Activated T-cell treated with anti-CD3 and anti-CD28 coated beads for 1 hour (primary cell): Measurements from ENCODE around the gene BANP.
"Not testable (repeated sequence)": the region's sequence is repeated elsewhere in the genome, so short reads cannot be mapped to it uniquely, and the experiment has no call there.

Experiments used
- DNase-seq: peaks from one replicate; pipeline ENCODE4 v3.0.0-alpha.2; 2020; ENCODE audit warnings: low read depth

Gene BANP

DNA sequence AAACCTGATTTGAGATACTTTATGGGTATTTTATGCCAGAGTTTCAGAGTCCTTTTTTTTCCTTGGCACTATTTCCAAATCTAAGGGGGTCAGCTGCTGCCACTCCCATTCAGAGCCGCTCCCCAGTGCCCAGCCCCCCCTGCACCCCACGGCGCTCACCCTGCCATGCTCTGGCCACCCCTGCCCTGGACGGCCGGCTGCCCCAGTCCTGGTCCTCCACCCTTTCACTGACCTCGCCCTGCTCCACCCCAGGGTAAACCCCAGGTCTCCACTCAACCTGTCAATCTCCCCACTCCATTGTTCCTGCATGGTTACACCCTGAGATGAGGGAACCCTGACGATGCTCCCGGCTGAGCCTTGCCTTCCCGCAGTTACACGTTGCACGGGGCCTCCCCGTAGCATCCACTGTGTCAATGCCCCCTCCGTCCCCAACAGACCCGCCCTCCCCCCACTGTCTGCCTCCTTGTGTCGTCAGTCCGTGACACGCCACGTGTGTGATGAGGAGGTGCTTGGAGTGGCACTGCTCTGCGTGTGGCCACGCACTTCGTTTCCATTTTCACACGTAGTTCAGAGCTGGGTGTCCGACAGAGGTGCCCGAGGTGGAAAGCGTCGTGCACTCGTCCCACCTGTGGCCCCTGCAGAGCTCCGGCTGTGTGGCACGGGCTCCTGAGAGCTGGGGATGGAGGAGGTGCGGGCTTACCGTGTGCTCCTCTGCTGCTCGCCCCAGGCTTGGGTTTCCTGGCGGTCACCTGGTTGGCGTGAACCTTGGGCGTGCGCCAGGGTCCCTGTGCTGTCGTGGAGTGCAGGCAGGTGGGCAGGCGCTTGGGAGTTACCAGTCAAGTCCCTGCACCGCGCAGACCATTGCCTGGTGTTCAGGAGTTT, 116.5 kb downstream of the BANP start:
- DNase-seq = no peak

DNA sequence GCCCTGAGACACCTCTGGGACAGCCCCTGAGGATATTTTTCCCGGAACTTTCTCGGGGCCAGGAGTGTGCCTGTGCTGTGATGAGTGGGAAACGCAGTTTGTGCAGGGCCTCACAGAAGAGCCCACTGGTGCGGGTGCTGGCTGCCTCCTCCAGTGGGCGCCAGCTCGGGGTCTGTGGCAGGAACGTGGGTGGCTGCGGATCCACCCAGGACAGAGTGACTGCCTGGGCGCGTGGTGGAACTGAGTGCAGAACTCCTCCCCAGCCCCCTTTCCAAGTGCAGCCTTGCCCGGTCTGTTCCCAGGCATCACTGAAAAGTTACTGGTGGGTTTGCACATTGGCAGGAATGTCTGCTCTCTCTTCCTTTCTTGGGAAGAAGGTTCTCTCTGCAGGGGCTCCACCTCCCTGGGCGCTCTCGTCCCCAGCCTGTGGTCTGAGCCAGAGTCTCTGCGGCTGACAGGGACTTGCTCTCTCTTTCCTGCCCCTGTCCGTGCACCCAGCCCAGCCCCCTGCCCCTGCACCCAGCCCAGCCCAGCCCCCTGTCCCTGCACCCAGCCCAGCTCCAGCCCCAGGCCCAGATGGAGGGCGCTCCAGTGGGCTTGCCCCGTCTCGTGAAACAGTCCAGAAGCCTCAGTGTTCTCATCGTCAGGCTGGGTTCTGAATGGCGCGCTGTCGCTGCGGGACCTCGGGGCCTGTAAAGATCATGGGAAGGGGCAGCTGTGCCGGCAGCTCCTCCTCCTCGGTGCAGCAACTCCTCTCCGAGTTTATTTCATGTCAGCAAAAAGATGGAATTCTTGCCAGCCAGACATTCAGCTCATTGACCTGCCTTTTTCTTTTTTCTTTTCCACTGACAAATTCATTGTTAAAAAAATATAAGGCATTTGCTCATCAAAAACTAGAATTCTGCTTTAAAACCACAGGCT, 117.5 kb downstream of the BANP start:
- no peak for DNase-seq

DNA sequence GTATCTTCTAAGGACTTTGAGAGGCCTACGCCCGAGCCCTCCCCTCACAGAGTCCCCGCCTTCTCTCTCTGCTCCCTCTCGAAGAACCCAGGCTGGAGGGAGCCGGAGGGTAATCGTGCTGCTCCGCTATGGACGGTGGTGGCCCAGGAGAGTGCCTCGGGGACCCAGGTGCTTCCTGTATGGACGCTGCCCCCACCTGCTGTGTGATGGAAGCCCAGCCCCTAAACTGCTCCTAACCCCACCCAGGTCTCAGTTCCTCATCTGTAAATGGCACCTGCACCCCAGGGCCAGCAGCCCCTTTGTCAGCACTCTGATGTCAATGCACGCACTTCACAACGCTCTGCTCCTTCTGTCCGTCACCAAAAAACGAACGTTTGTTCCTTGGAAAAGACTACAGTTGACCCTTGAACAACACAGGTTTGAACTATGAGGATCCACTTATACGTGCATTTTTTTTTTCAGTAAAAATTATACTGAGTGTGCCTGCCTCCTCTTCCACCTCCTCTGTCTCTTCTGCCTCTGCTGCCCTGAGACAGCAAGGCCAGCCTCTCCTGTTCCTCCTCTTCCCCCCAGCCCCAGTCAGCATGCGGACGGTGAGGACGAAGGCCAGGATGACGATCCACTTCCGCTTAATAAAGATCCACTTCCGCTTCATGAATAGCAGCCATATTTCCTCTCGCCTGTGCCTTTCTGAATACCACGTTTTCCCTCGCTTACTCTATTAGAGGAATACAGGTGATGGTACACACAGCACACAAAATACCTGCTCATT, 118.3 kb downstream of the BANP start:
- DNase-seq = no peak

DNA sequence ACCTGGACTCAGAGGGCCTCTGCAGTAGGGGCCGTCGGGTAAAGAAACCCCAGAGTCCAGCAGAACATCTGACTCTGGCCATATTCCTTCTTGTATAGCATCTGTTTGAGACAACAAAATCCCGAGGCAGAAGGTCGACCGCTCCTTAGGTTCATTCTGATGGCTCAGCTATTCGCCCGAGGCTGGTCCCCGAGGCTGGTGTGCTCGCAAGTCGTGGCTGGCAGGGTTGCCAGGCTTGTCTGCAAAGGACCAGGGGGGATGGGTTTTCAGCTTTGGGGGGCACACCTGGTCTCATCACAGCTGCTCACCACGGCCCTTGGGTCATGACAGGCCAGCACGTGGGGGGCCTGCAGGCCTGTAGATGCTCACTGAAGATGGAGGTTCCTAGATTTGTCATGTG, 119.1 kb downstream of the BANP start:
- DNase-seq = no peak

DNA sequence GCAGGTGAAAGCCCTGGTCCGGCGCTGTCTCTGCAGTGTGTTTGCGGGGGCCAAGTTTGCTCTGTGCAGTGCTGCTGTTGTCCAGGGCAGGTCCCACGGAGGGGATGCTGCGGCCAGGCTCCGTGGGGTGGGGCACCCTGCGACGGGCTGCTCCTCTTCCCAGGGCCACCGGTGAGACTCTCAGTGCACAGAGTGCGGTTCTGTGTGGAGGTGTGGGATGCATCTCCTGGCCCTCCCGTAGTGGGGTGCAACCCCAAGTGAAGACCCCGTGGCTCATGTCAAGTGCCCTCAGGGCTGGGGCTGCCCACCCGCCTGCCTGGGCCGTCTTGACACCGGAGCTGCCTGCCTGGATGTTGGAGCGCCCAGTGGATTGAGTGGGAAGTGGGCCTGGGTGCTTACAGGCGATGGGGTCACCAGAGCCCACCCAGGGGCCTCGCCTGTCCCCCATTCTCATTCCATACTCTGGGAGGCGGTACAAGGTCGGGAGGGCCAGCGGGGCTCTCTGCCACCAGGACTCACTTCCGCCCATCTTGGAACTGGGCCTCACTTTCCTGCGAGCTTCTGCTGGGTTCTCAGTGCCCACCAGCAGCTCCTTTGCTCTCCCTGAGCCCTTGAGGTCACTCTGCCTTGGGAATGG, 119.9 kb downstream of the BANP start:
- DNase-seq = no peak

DNA sequence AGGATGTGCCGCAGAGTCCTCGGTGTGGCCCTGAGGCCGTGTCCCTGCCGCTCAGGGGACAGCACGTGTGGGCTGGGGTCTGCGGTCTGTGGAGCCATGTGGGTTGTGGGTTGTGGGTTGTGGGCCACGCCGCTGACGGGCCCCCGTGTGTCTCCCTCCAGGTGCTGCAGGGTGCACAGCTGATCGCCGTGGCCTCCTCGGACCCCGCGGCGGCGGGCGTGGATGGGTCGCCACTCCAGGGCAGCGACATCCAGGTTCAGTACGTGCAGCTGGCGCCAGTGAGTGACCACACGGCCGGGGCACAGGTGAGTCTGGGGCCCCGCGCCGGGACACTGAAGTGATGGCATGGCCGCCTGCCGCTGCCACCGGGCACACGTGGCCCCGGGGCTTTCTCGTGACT, 120.7 kb downstream of the BANP start:
- no peak for DNase-seq

DNA sequence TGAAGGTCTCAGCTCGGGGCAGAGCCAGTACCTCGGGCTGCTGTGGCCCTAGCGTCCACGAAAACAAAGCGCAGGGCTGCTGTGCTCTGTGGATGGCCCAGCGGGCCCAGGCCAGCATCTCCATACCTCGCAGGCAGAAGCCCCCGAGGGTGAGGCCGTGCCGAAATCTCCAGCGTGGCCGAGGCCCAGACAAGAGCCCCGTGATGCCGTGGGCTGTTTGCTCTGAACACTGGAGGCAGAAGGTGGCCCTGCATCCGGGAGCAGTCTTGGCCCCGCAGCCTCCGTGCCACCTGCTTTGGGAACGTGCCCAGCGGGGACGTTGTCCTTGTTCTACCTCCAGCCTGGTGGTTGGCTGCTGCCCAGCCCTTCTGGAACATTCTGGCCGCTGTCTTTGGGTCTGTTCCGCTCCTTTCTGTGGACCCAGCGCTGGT, 121.4 kb downstream of the BANP start:
- no peak for DNase-seq

DNA sequence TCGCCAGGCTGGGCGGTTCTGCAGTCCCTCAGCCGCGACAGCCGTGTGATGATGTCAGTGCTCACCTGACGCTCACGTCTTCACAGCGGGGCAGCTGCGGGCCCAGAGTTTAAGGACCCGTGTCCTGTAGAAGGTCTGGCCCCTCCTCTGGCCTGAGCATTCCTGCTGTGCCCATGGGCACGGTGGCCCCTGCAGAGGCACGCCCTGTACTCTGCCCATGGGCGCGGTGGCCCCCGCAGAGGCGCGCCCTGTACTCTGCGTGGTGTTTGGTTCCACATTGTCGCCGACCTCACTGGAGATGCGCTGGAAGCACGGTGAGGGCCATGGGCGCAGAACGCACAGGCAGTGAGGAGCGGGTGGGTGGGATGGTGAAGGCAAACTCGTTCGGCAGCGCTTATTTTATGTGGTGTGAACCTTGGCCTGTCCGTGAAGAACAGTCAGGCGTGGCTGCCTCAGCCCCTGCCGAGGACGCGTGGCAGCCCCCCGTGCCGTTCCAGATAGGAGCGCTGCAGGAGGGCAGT, 122.0 kb downstream of the BANP start:
- DNase-seq = no peak

DNA sequence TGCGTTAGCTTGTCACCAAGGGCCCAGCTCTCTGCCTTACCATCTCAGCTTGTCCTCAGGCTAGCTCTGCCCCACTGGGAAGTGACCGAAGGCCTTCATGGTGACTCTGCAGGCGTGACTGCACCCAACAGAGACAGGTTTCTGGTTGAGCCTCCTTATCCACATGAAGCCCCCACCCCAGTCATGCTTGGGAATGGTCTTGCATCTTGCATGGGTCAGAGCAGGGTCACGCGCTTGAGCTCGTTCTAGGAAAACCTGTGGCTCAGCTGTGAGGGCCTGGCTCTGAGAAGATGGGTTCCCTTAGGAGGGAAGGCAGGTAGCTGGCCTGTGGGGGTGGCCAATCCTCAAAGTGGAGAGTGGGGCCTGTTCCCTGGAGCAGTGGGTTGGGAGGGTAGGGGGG, 122.8 kb downstream of the BANP start:
- no peak for DNase-seq

DNA sequence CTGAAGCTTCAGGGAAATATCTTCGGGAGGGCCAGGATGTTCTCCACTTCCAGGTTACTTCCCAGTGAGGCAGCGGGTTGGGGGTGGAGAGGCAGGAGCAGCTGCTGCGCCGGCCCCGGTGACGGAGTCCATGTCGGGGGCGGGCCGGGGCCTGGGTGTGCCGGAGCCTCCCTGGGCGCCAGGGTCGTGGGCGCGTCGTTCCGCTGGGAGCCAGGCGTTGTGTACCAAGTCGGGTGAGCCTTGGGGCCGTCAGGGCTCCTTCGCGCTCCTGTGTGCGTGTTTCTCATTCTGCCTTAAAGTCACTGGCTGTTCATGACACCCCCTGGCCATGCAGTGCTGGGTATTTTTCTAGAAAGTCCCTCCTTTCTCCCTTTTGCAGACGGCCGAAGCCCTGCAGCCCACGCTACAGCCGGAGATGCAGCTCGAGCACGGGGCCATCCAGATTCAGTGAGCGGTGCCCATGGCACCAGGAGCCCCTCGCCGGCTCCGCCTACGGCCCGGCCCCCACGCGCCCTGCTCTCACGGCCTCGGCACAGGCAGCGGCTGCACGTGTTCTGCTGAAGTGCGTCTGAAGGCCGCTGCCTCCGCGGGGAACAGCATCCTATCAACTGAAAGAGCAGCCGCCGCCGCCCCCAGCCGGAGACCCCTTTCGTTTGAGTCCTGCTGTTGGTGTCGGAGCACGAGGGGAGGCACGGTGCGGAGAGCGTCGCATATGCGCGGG, 125.1 kb downstream of the BANP start:
- DNase-seq = no peak

DNA sequence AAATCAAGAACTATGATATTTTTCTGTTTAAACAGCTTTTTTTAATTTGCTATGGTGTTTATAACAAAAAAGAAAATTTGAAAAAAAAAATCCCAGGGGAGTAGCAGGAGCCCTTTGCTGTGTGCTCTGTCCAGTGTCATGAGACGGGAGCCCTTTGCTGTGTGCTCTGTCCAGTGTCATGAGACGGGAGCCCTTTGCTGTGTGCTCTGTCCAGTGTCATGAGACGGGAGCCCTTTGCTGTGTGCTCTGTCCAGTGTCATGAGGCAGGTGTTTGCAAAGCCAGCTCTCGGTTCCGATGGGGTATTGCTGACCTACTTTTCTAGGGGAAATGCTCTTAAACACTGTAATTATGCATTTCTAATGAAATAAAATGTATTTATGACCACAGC, 125.7 kb downstream of the BANP start:
- not testable (repeated sequence) for DNase-seq

DNA sequence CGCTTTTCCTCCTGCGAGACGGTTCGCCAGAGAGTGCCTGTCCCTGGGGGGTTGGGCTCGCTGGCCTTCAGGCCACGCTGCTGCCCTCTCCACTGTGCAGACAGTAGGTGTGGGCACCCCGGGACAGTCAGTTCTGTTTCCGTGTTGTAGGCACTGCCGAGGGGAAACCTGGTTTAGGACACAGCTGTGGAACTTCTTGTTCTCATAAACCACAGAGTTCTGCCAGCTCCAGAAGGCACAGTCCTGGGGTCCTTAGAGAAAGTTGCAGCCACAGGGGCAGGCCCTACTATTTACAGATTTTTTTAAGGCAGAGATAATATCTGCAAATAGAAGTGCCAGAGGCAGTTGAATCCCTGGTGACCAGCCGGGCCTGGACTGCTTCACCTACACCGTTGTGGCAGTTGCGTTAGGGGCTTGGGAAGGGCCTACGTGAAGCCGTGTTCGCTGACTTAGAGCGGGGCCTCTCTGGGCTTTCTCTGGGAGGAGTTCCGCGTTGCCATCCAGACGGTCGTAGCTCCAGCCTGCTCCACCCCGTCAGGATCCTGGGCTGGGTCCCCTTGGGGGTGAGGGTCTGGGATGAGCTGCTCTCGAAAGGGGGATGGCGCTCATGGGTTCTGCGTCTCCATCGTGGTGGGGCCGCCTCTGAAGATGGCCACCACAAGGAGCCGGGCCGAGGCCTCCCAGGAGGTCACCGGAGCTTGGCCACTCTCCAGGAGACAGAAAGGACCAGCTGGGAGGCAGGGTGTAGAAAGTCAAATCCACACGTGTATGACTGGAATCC, 126.3 kb downstream of the BANP start:
- no peak for DNase-seq

DNA sequence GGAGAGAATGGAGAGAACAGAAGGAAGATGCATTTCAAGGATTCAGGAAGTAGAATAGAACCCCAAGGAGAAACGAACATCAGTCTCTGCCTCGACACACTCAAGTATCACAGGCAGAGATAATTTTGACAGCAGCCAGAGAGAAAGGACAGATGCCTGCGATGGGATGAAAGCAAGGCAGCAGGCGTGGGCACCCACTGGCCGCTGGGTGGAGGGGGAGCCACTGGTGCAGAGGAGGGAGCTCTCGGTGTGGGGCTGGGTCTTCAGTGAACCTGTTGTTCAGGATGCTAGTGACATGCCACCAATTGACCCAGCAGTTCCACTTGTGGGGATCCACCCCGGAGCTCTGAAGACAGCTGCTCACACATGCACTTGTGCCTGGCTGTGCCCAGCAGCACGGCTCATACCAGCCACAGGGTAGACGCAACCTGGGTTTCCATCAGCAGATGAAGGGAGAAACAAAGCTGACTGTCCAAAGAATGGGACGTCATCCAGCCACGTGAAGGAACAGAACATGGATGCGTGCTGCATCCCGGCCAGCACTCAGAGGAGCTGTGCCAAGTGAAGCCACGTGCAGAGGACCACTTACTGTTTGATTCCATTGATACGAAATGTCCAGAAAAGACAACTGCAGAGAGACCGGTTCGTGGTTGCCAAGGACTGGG, 127.0 kb downstream of the BANP start:
- DNase-seq = no peak

DNA sequence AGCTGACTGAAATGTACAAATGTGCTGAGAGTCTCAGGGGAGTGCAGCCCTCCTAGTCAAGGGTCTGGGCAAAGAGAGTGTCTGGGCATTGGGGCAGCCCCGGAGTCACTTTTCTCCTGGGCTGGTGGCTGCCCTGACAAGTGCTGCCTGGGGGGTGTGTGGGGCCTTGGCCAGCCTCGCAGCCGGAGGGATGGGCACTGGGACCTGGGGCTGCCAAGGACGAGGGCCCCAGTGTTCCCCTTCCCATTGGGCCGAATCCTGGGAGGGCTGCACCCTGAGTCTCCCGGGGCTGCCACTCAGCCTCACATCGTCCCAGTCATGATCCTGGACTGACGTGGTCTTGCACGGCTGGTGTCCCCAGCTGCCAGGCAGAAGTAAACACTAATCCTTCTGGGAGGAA, 132.3 kb downstream of the BANP start:
- no peak for DNase-seq

DNA sequence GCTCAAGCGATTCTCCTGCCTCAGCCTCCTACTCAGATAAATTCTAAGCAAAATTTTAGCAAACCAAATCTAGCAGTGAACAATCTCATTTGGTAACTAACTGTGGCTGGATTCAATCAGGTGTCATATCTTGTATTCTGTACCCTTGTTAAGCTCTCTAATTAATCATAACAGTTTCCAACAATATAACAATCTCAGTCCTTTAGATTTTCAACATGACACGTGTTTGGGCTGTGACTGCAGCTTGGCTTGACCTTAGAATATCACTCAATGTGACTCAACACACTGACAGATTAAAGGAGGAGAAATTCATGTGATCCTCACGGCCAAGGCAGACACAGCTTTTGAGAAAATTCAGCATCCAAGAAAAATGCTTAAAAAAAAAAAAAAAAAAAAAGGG, 133.6 kb downstream of the BANP start:
- DNase-seq = no peak

DNA sequence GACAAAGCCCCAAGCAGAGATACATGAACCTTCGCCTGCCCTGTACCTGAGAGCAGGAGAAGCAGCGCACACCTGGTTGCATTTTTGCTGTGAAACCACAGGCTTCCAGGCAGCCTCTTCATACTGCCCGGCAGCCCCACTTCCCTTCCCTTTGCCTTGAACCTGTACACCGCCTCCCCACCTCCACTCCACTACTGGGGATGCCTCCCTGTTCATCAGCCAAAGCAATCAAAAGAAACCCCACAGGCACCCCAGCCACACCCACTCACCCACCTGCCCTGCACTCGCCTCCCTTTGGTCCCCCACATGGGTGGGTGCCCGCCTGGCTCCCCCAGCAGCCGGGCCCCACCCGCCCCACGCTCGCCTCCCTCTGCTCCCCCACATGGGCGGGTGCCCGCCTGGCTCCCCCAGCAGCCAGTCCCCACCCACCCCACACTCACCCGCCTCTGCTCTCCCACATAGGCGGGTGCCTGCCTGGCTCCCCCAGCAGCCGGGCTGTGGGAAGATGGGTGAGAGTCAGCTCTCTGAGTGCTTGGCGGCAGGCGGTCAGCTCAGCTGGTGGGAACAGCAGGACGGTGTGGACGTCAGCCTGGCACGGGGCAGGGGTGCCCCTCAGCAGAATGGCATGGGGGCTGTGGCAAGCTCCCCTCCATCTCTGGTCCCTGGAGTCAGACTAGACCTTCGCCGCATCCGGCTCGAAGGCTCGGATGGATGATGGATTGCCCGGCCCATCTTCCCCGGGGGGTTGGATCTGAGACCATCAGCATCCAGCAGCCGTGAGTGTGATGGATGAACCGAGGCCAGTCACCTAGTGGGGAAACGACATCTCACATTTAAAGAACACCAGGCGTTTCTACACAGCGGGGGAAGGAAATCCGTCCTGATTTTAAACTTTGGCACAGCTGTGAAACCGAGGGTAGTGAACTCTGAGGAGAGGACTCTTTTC, 135.6 kb downstream of the BANP start:
- DNase-seq = no peak

DNA sequence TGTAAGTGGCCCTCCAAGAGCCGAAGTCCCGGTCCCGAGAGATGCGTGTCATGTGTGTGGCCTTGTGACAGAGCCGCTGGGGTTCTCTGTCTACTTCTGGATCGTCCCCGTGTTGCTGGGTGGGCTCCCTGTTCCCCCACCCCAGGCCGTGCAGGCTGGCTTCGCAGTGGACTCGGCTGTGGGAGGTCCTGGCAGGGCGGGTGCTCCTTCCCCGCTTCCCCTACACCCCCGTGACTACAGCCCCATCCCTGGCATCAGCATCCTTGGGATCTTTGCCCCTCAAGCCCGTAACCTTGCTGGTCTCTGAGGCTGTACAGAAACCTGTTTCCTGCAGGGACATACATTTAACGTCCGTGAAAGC, 136.3 kb downstream of the BANP start:
- no peak for DNase-seq

DNA sequence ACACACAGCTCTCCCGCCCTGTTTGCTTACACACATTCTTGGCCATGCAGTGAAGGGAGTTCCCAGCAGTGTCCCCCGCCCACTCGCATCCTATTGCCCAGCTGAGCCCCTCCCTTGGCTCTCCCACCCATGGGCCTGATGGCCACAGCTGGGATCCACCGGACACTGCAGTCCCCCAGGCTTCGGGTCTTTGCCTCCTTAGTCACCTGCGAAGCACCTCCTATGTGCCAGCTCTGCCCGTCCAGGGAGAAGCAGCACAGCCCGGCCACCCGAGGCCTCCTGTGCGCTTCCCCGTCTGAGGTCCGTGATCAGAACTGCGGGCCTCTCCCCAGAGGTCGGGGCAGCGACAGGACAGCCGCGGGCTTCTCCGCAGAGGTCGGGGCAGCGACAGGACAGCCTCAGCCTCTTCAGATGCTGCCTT, 136.9 kb downstream of the BANP start:
- no peak for DNase-seq
